Measurements from ENCODE around the gene SELENOH. TPM values are rescaled to one million over a fixed set of nuclear protein-coding genes. Genes with fewer than 3 reads are reported as not detected.

The SELENOH gene
- total and polyA plus RNA-seq, 9 of the 15 experiments (the other 6 are each of a cell fraction or from before 2014, with no cell fraction given) = 16.6 to 299 (median 118) TPM

- TF ChIP-seq, protein P1, sequence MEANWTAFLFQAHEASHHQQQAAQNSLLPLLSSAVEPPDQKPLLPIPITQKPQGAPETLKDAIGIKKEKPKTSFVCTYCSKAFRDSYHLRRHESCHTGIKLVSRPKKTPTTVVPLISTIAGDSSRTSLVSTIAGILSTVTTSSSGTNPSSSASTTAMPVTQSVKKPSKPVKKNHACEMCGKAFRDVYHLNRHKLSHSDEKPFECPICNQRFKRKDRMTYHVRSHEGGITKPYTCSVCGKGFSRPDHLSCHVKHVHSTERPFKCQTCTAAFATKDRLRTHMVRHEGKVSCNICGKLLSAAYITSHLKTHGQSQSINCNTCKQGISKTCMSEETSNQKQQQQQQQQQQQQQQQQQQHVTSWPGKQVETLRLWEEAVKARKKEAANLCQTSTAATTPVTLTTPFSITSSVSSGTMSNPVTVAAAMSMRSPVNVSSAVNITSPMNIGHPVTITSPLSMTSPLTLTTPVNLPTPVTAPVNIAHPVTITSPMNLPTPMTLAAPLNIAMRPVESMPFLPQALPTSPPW (CRISPR knock-in tag; IDR thresholded peaks at IDR 0.05) = peak; percentile 41; the same call in 1 of the 2 replicates
- TF ChIP-seq, protein P2, sequence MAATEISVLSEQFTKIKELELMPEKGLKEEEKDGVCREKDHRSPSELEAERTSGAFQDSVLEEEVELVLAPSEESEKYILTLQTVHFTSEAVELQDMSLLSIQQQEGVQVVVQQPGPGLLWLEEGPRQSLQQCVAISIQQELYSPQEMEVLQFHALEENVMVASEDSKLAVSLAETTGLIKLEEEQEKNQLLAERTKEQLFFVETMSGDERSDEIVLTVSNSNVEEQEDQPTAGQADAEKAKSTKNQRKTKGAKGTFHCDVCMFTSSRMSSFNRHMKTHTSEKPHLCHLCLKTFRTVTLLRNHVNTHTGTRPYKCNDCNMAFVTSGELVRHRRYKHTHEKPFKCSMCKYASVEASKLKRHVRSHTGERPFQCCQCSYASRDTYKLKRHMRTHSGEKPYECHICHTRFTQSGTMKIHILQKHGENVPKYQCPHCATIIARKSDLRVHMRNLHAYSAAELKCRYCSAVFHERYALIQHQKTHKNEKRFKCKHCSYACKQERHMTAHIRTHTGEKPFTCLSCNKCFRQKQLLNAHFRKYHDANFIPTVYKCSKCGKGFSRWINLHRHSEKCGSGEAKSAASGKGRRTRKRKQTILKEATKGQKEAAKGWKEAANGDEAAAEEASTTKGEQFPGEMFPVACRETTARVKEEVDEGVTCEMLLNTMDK (IDR thresholded peaks at IDR 0.05; ENCODE audit: borderline replicate concordance, insufficient read depth, low read depth, low read length, poor library complexity, severe bottlenecking) = no peak
- no peak for TF ChIP-seq TBP (optimal IDR thresholded peaks at IDR 0.05; ENCODE audit: low read depth, low read length)
- TF ChIP-seq MAZ (CRISPR knock-in tag; conservative IDR thresholded peaks at IDR 0.05 in 1 of 2, IDR thresholded peaks at IDR 0.05 in 1 of 2) = 0 out of 4 replicates have a peak, but pooled peaks of 1 of the 2 experiments have one; percentile 27
- TF ChIP-seq GABPA (tag; conservative IDR thresholded peaks at IDR 0.05; ENCODE audit: low read depth) = peak; percentile 59
- TF ChIP-seq HNRNPLL (IDR thresholded peaks at IDR 0.05; ENCODE audit: low read depth, low read length, poor library complexity, severe bottlenecking) = peak; percentile 5
- peak; percentile 75 for TF ChIP-seq TEAD2 (tag; IDR thresholded peaks at IDR 0.05)
- TF ChIP-seq NFIC (IDR thresholded peaks at IDR 0.05) = peak; percentile 86
- TF ChIP-seq ZBTB7A (IDR thresholded peaks at IDR 0.05; ENCODE audit: borderline replicate concordance, control insufficient read depth, low read depth, low read length) = peak; percentile 39; the same call in 1 of the 2 replicates
Measured at GRCh38 chr11:57778318-57779037, 37.2 kb downstream of the SELENOH start (continued).

Data from K562 (cell line).